Bronchial epithelial cell (primary cell): ENCODE measurements around the gene SCAP. TPM values are rescaled to one million over a fixed set of nuclear protein-coding genes. Genes with fewer than 3 reads are reported as not detected.
"Not testable (repeated sequence)": the region's sequence is repeated elsewhere in the genome, so short reads cannot be mapped to it uniquely, and the experiment has no call there.

Experiments used
- DNase-seq: peaks from one replicate; pipeline ENCODE4 v3.0.0-alpha.2; 2010; ENCODE audit warnings: low read depth
- FAIRE-seq: peaks from 2 replicates; lab custom pipeline; 2011; peaks lifted over from hg19 to GRCh38; lab: Jason Lieb, UNC
- H3K27me3 ChIP-seq: 2 replicates; pipeline ENCODE4 v1.5.1; 2011; ENCODE audit warnings: low read length; ENCODE audit not compliant: control insufficient read depth, insufficient read depth
- H3K36me3 ChIP-seq: 2 replicates; pipeline ENCODE4 v1.5.1; 2011; ENCODE audit warnings: low read length; ENCODE audit not compliant: control insufficient read depth, insufficient read depth
- H3K4me3 ChIP-seq: 2 replicates; pipeline ENCODE4 v1.5.1; 2011; ENCODE audit warnings: mild to moderate bottlenecking, low read depth, low read length, control low read depth
- CTCF ChIP-seq: IDR thresholded peaks from 2 replicates; pipeline ENCODE4 v1.5.1; 2011; ENCODE audit warnings: mild to moderate bottlenecking, moderate library complexity, low read length, control low read depth, inconsistent platforms; ENCODE audit not compliant: insufficient read depth, severe bottlenecking
- total RNA-seq: library from RNA; depleted of rRNA; stranded (reverse); fragments of >200 nt; gene quantifications from 2 replicates; pipeline ENCODE4 v1.2.1, GENCODE V29; 2014

Gene SCAP
- total RNA-seq, 1 donor from 2014 or later: 55.0 TPM

GRCh38 chr3:47464588-47464987 is 11.2 kb downstream of the SCAP start:
- FAIRE-seq (no peak), DNase-seq (peak; percentile 46)
- Histone ChIP-seq H3K36me3 (no peaks in the 10 kb centered on the region), H3K27me3 (no peaks in the 10 kb centered on the region), H3K4me3 (no peak overlapping the region)
- TF ChIP-seq CTCF: no peak

GRCh38 chr3:47459534-47460085 is 16.1 kb downstream of the SCAP start:
- H3K36me3 ChIP-seq, DNase-seq, FAIRE-seq, H3K27me3 ChIP-seq, H3K4me3 ChIP-seq: not testable (repeated sequence)

GRCh38 chr3:47456984-47457383 is 18.8 kb downstream of the SCAP start:
- Histone ChIP-seq H3K36me3 (no peaks in the 10 kb centered on the region), H3K4me3 (no peak overlapping the region), H3K27me3 (no peaks in the 10 kb centered on the region)
- TF ChIP-seq CTCF: no peak
- FAIRE-seq (no peak), DNase-seq (no peak)

GRCh38 chr3:47455806-47456452 is 19.8 kb downstream of the SCAP start:
- TF ChIP-seq CTCF: no peak
- FAIRE-seq (no peak), DNase-seq (peak; percentile 49)
- Histone ChIP-seq H3K4me3 (no peak overlapping the region), H3K27me3 (no peaks in the 10 kb centered on the region), H3K36me3 (no peaks in the 10 kb centered on the region)

- no peak for DNase-seq
These were observed 23.1 kb downstream of the SCAP start for GRCh38 chr3:47452453-47453215.

More at GRCh38 chr3:47452453-47453215, 23.1 kb downstream of the SCAP start:
- Histone ChIP-seq H3K4me3 (no peak overlapping the region), H3K36me3 (no peaks in the 10 kb centered on the region), H3K27me3 (no peaks in the 10 kb centered on the region)
- FAIRE-seq: no peak
- TF ChIP-seq CTCF: no peak
